Measurements from ENCODE around the gene HCST.

Gene HCST

DNA sequence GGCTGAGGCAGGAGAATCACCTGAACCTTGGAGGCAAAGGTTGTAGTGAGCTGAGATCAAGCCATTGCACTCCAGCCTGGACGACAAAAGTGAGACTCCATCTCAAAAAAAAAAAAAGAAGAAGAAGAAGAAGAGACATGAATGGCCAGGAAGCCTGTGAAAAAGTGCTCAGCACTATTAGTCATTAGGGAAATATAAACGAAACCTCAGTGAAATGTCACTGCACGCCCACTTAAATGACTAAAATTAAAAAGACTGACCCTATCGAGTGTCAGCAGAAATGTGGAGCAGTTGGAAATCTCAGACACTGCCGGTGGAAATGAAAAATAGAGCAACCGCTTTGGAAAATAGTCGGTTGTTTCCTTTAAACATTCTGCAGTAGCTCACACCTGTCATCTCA is 11.3 kb downstream of the HCST start:
- H3K27me3 ChIP-seq (ENCODE audit: insufficient read depth, low read length, poor library complexity): no peaks in the 10 kb centered on the region
- no peak overlapping the region for H3K27ac ChIP-seq (ENCODE audit: low read depth, low read length)
- H3K4ac ChIP-seq (ENCODE audit: low read depth, low read length): no peak overlapping the region
- no peak overlapping the region for H2BK5ac ChIP-seq (ENCODE audit: low read length)
- no peak overlapping the region for H3K9ac ChIP-seq (ENCODE audit: low read length)
- no peak overlapping the region for H4K5ac ChIP-seq (ENCODE audit: low read length)
- H2AK5ac ChIP-seq (ENCODE audit: low read length): no peak overlapping the region
- H3K4me1 ChIP-seq (ENCODE audit: control insufficient read depth, low read depth, low read length): no peaks in the 10 kb centered on the region
- H3K56ac ChIP-seq (ENCODE audit: low read length): no peak overlapping the region
- no peak overlapping the region for H3K18ac ChIP-seq (ENCODE audit: low read length)
- WGBS (ENCODE audit: extremely low coverage, insufficient coverage, low lambda C conversion rate): no CpG with 5 or more reads among the region's 7 CpGs
- H3K79me1 ChIP-seq (ENCODE audit: low read length): no peaks in the 10 kb centered on the region
- no peaks in the 10 kb centered on the region for H3K36me3 ChIP-seq (ENCODE audit: control insufficient read depth, insufficient read depth, low read length)
- no peak overlapping the region for H2BK120ac ChIP-seq (ENCODE audit: low read depth, low read length)
- no peak overlapping the region for H3K4me3 ChIP-seq (ENCODE audit: low read length)
- H2BK15ac ChIP-seq (replicated peaks; ENCODE audit: low read depth): no peak overlapping the region
- no peak overlapping the region for H3K4me2 ChIP-seq (ENCODE audit: low read length)
- no peaks in the 10 kb centered on the region for H3K79me2 ChIP-seq (ENCODE audit: control insufficient read depth, insufficient read depth, low read length)
- no peak overlapping the region for H4K8ac ChIP-seq (ENCODE audit: low read depth, low read length)
- no peak for DNase-seq
- H3K23ac ChIP-seq (ENCODE audit: low read length): no peak overlapping the region

- Histone ChIP-seq H3K4me3 (ENCODE audit: low read length) (no peak overlapping the region), H3K23ac (ENCODE audit: low read length) (no peak overlapping the region), H4K5ac (ENCODE audit: low read length) (no peak overlapping the region), H3K27me3 (ENCODE audit: insufficient read depth, low read length, poor library complexity) (no peaks in the 10 kb centered on the region), H3K9ac (ENCODE audit: low read length) (no peak overlapping the region), H3K18ac (ENCODE audit: low read length) (no peak overlapping the region), H2BK5ac (ENCODE audit: low read length) (no peak overlapping the region), H3K79me2 (ENCODE audit: control insufficient read depth, insufficient read depth, low read length) (no peaks in the 10 kb centered on the region), H3K36me3 (ENCODE audit: control insufficient read depth, insufficient read depth, low read length) (no peaks in the 10 kb centered on the region), H3K56ac (ENCODE audit: low read length) (no peak overlapping the region), H2BK15ac (replicated peaks; ENCODE audit: low read depth) (no peak overlapping the region), H2BK120ac (ENCODE audit: low read depth, low read length) (no peak overlapping the region), H3K4me1 (ENCODE audit: control insufficient read depth, low read depth, low read length) (no peaks in the 10 kb centered on the region), H3K27ac (ENCODE audit: low read depth, low read length) (no peak overlapping the region), H3K79me1 (ENCODE audit: low read length) (no peaks in the 10 kb centered on the region), H4K8ac (ENCODE audit: low read depth, low read length) (no peak overlapping the region), H3K4me2 (ENCODE audit: low read length) (no peak overlapping the region), H3K4ac (ENCODE audit: low read depth, low read length) (no peak overlapping the region), H2AK5ac (ENCODE audit: low read length) (no peak overlapping the region)
- DNase-seq: no peak
- no CpG with 5 or more reads among the region's 3 CpGs for WGBS (ENCODE audit: extremely low coverage, insufficient coverage, low lambda C conversion rate)
Observed at GRCh38 chr19:35915443-35915842, 13.1 kb downstream of the HCST start.

DNA sequence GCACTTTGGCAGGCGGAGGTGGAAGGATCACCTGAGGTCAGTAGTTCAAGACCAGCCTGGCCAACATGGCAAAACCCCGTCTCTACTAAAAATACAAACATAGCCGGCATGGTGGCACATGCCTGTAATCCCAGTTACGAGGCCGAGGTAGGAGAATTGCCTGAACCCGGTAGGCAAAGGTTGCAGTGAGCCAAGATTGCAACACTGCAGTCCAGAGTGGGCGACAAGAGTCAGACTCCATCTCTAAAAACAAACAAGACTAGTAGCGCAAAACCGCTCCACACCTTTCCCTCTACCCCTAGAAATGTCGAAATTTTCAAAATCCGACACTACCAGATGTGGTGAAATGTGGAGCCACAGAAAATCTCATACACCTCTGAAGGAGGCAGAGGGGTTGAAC is 17.0 kb downstream of the HCST start:
- H2BK15ac ChIP-seq (replicated peaks; ENCODE audit: low read depth): no peak overlapping the region
- H2BK120ac ChIP-seq (ENCODE audit: low read depth, low read length): no peak overlapping the region
- H3K4me3 ChIP-seq (ENCODE audit: low read length): no peak overlapping the region
- no peaks in the 10 kb centered on the region for H3K79me1 ChIP-seq (ENCODE audit: low read length)
- no CpG with 5 or more reads among the region's 11 CpGs for WGBS (ENCODE audit: extremely low coverage, insufficient coverage, low lambda C conversion rate)
- H3K27ac ChIP-seq (ENCODE audit: low read depth, low read length): no peak overlapping the region
- H3K4ac ChIP-seq (ENCODE audit: low read depth, low read length): no peak overlapping the region
- no peak overlapping the region for H3K4me2 ChIP-seq (ENCODE audit: low read length)
- no peak overlapping the region for H2BK5ac ChIP-seq (ENCODE audit: low read length)
- no peaks in the 10 kb centered on the region for H3K36me3 ChIP-seq (ENCODE audit: control insufficient read depth, insufficient read depth, low read length)
- no peak overlapping the region for H3K23ac ChIP-seq (ENCODE audit: low read length)
- no peaks in the 10 kb centered on the region for H3K79me2 ChIP-seq (ENCODE audit: control insufficient read depth, insufficient read depth, low read length)
- H3K9ac ChIP-seq (ENCODE audit: low read length): no peak overlapping the region
- H3K27me3 ChIP-seq (ENCODE audit: insufficient read depth, low read length, poor library complexity): no peaks in the 10 kb centered on the region
- H3K18ac ChIP-seq (ENCODE audit: low read length): no peak overlapping the region
- DNase-seq: no peak
- H3K4me1 ChIP-seq (ENCODE audit: control insufficient read depth, low read depth, low read length): no peaks in the 10 kb centered on the region
- H4K8ac ChIP-seq (ENCODE audit: low read depth, low read length): no peak overlapping the region
- H2AK5ac ChIP-seq (ENCODE audit: low read length): no peak overlapping the region
- H4K5ac ChIP-seq (ENCODE audit: low read length): no peak overlapping the region
- H3K56ac ChIP-seq (ENCODE audit: low read length): no peak overlapping the region

DNA sequence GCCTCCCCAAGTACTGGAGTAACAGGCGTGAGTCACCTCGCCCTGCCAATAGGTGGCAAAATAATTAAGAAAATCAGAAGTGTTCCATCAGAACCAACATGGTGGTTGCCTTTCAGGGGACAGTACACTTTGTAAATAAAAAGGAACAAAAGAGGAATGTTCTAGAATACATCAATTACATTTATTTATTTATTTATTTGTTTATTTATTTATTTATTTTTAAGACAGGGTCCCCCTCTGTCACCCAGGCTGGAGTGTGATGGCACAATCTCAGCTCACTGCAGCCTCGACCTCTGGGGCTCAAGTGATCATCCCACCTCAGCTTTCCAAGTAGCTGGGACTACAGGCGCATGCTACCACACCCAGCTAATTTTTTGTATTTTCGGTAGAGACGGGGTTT is 18.7 kb downstream of the HCST start:
- WGBS (ENCODE audit: extremely low coverage, insufficient coverage, low lambda C conversion rate): no CpG with 5 or more reads among the region's 6 CpGs
- H3K4me1 ChIP-seq (ENCODE audit: control insufficient read depth, low read depth, low read length): no peaks in the 10 kb centered on the region

GRCh38 chr19:35925501-35925900 is 23.2 kb downstream of the HCST start:
- no peak overlapping the region for H2BK15ac ChIP-seq (replicated peaks; ENCODE audit: low read depth)
- no peak overlapping the region for H3K9ac ChIP-seq (ENCODE audit: low read length)
- no peak overlapping the region for H3K4me3 ChIP-seq (ENCODE audit: low read length)
- H3K4me1 ChIP-seq (ENCODE audit: control insufficient read depth, low read depth, low read length): no peaks in the 10 kb centered on the region
- H3K79me2 ChIP-seq (ENCODE audit: control insufficient read depth, insufficient read depth, low read length): no peaks in the 10 kb centered on the region
- H3K56ac ChIP-seq (ENCODE audit: low read length): no peak overlapping the region
- DNase-seq: no peak
- H4K8ac ChIP-seq (ENCODE audit: low read depth, low read length): no peak overlapping the region
- H2BK120ac ChIP-seq (ENCODE audit: low read depth, low read length): no peak overlapping the region
- no peaks in the 10 kb centered on the region for H3K27me3 ChIP-seq (ENCODE audit: insufficient read depth, low read length, poor library complexity)
- H3K4ac ChIP-seq (ENCODE audit: low read depth, low read length): no peak overlapping the region
- H3K79me1 ChIP-seq (ENCODE audit: low read length): no peaks in the 10 kb centered on the region
- H3K4me2 ChIP-seq (ENCODE audit: low read length): no peak overlapping the region
- WGBS (ENCODE audit: extremely low coverage, insufficient coverage, low lambda C conversion rate): no CpG with 5 or more reads among the region's 3 CpGs
- H3K27ac ChIP-seq (ENCODE audit: low read depth, low read length): no peak overlapping the region
- H2AK5ac ChIP-seq (ENCODE audit: low read length): no peak overlapping the region
- H3K23ac ChIP-seq (ENCODE audit: low read length): no peak overlapping the region
- no peak overlapping the region for H3K18ac ChIP-seq (ENCODE audit: low read length)
- H3K36me3 ChIP-seq (ENCODE audit: control insufficient read depth, insufficient read depth, low read length): no peaks in the 10 kb centered on the region
- no peak overlapping the region for H2BK5ac ChIP-seq (ENCODE audit: low read length)
- H4K5ac ChIP-seq (ENCODE audit: low read length): no peak overlapping the region

More for the DNA sequence above, 18.7 kb downstream of the HCST start:
- Histone ChIP-seq H3K27me3 (ENCODE audit: insufficient read depth, low read length, poor library complexity) (no peaks in the 10 kb centered on the region), H3K23ac (ENCODE audit: low read length) (no peak overlapping the region), H4K5ac (ENCODE audit: low read length) (no peak overlapping the region), H2BK15ac (replicated peaks; ENCODE audit: low read depth) (no peak overlapping the region), H3K4me2 (ENCODE audit: low read length) (no peak overlapping the region), H3K79me1 (ENCODE audit: low read length) (no peaks in the 10 kb centered on the region), H3K36me3 (ENCODE audit: control insufficient read depth, insufficient read depth, low read length) (no peaks in the 10 kb centered on the region), H3K4me3 (ENCODE audit: low read length) (no peak overlapping the region), H2BK5ac (ENCODE audit: low read length) (no peak overlapping the region), H3K4ac (ENCODE audit: low read depth, low read length) (no peak overlapping the region), H3K27ac (ENCODE audit: low read depth, low read length) (no peak overlapping the region), H3K79me2 (ENCODE audit: control insufficient read depth, insufficient read depth, low read length) (no peaks in the 10 kb centered on the region), H3K9ac (ENCODE audit: low read length) (no peak overlapping the region), H3K56ac (ENCODE audit: low read length) (no peak overlapping the region), H4K8ac (ENCODE audit: low read depth, low read length) (no peak overlapping the region), H2BK120ac (ENCODE audit: low read depth, low read length) (no peak overlapping the region), H2AK5ac (ENCODE audit: low read length) (no peak overlapping the region), H3K18ac (ENCODE audit: low read length) (no peak overlapping the region)
- no peak for DNase-seq

- Histone ChIP-seq H4K5ac (ENCODE audit: low read length) (no peak overlapping the region), H3K4me3 (ENCODE audit: low read length) (no peak overlapping the region), H2BK5ac (ENCODE audit: low read length) (no peak overlapping the region), H3K23ac (ENCODE audit: low read length) (no peak overlapping the region), H3K79me1 (ENCODE audit: low read length) (no peaks in the 10 kb centered on the region), H3K9ac (ENCODE audit: low read length) (no peak overlapping the region), H3K79me2 (ENCODE audit: control insufficient read depth, insufficient read depth, low read length) (no peaks in the 10 kb centered on the region), H3K36me3 (ENCODE audit: control insufficient read depth, insufficient read depth, low read length) (no peaks in the 10 kb centered on the region), H3K4ac (ENCODE audit: low read depth, low read length) (no peak overlapping the region), H3K27ac (ENCODE audit: low read depth, low read length) (no peak overlapping the region), H2BK15ac (replicated peaks; ENCODE audit: low read depth) (no peak overlapping the region), H4K8ac (ENCODE audit: low read depth, low read length) (no peak overlapping the region), H3K56ac (ENCODE audit: low read length) (no peak overlapping the region), H3K4me2 (ENCODE audit: low read length) (no peak overlapping the region), H2AK5ac (ENCODE audit: low read length) (no peak overlapping the region), H3K27me3 (ENCODE audit: insufficient read depth, low read length, poor library complexity) (no peaks in the 10 kb centered on the region), H3K18ac (ENCODE audit: low read length) (no peak overlapping the region), H2BK120ac (ENCODE audit: low read depth, low read length) (no peak overlapping the region), H3K4me1 (ENCODE audit: control insufficient read depth, low read depth, low read length) (no peaks in the 10 kb centered on the region)
- WGBS (ENCODE audit: extremely low coverage, insufficient coverage, low lambda C conversion rate): no CpG with 5 or more reads among the region's 5 CpGs
- no peak for DNase-seq
Observed at GRCh38 chr19:35928507-35928906, 26.2 kb downstream of the HCST start.

Data from mesendoderm (in vitro differentiated cells).